Bronchial smooth muscle cell (primary cell): ENCODE results near the gene SPIB. TPM values are rescaled to one million over a fixed set of nuclear protein-coding genes. Genes with fewer than 3 reads are reported as not detected.

Experiments
- total RNA-seq: library from RNA; depleted of rRNA; stranded (reverse); fragments of >200 nt; gene quantifications from 2 replicates; pipeline ENCODE4 v1.2.1, GENCODE V29; 2014

Gene SPIB
- total RNA-seq = not detected in 2 replicates

DNA sequence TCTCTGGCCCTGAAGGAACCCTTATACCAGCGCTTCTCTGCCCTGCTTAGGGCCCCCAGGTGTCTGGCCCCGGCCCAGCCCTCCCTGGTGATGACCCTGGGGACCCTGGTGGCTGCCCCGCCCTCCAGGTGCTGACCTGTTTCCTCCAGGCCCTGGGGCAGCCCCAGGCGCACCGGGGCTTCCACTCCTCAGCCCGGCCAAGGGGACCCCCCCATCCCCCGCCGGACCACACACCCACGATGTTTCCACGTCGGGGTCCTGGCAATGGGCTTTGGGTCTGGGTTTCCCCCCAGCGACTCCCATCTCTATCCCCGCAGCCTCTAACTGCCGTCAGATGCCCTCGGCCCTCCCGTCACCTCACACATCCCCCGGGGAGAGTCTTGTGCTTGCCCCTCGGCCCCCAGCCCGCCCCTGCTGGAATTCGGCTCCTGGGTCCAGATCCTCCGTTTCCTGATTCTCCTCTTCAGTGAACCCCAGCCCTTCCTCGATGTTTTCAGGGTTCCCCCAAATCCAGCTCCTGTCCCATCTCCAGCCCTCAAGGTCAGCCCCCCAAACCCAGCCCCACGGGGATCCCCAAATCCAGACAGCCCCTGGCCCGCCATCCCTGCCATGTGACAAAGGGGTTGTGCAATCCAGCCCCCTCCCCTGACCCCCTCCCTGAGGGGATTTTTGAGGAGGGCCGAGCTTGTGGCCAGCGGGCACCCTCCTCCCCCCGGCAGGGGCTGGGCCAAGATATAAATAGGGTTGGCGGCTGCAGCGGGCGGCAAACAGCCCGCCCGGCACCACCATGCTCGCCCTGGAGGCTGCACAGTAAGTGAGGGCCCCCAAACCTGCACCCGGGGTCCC is at the start of gene SPIB:
SPIB (plus strand) TSS at position 763 of the 846 bp plus-strand sequence; CDS start at position 788, 25 bp downstream.

DNA sequence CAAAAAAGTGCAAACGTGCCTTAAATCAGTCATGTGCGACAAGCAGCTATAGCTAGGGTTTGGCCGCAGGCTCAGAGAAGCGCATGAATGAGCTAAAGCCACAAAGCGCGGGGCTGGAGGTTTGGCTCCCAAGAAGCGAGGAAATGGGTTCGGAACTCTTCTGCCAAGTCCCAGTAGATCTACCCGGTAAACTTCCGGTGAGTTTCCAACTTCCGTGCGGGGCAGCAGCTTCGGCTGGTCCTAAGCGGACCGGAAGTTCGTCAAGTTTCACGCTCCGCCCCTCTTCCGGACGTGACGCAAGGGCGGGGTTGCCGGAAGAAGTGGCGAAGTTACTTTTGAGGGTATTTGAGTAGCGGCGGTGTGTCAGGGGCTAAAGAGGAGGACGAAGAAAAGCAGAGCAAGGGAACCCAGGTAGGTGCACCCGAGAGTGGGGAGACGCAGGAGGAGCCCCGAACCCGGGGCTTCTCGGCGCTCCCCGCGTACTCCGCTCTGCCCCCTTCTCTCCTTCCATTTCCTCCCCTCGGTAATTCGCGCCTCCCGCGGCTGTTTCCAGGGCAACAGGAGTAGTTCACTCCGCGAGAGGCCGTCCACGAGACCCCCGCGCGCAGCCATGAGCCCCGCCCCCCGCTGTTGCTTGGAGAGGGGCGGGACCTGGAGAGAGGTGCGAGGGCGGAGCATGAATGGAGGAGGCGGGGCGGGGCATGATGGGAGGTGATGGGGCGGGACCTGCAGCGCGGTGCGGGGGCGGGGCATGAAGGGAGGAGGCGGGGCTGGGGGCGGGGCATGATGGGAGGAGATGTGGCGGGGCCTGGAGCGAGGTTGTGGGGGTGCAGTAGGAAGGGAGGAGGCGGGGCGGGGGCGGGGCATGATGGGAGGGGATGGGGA is 42.3 kb upstream of the SPIB start, which contains the start of gene NR1H2:
NR1H2 (plus strand) TSS at position 292 of the 885 bp plus-strand sequence. CDS start 1,149 bp downstream, outside the sequence.

DNA sequence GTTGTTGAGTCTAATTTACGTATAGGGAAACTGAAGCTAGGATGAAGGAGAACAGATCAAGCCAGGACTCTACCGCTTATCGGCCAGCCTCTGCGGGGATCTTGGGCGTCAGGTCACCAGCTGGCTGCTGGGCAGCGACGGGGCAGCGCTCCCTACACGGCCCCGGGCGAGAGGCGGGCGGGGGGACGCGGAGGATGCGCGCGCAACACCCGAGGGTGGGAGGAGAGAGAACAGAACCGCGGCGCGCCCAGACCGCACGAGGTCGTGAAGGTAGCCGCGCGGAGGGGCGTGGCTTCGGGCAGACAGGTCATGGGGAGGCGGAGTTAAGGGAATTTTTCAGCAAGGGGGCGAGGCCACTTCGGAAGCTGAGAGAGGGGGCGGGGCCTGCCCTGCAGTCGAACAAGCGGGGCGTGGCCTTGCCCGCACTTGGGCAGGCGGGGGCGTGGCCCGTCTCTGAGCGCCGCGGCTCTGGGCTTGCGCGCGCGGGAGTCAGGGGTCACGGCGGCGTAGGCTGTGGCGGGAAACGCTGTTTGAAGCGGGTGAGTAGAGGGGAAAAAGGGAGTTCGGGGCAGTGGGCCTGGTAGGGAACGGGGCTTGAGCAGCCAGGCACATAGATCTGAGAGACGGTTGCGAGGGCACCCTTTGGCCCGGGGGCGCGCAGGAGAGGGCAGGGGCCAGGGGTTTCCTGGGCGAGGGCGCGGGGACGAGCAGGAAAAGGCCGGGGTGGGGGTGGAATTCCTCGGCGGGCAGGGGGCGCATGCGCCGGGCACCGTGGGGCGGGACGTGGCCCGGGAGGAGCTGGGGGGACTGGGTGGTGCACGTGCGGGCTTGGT is 34.7 kb upstream of the SPIB start, which contains the start of gene POLD1:
POLD1 (plus strand) TSS at position 496 of the 833 bp plus-strand sequence. CDS start 14,505 bp downstream, outside the sequence.

DNA sequence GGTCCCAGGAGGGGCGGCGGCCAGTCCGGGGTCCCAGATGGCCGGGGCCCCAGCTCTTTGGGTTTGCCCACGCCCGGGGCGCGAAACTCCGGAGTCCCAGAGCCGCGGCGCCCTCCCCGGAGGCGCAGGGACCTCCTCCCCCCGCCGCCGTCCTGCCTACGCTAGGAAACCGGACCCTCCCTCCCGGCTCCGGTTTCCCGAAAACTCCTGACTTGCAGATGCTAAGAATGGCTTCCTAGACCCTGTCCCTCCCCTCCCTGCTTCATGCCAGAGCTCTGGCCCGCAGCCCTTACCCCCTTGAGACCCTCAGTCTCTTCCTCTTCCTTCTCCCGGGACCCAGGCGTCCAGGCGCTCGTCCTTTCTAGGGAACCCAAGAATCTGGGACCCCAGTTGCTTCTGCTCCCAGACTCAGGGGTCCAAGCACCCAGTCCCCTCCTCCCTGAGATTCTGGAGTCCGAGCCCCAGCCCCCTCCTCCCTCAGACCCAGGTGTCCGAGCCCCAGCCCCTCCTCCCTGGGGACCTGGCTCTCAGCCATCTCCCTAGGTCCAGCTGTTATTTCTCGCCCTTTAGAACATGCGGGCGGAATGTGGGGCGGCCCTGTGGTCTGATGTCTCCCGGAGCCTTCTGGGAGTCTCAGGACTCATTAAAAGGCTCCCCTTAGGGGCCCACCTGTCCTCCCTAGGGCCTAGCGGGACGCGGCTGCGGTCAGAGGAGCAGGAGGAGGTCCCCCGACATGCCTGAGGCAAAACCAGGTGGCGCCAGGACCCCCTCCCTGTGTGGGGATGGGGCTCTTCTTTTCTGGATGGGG is 13.7 kb downstream of the SPIB start, which contains the start of gene MYBPC2:
MYBPC2 (plus strand) TSS at position 672 of the 808 bp plus-strand sequence; CDS start at position 734, 62 bp downstream.

DNA sequence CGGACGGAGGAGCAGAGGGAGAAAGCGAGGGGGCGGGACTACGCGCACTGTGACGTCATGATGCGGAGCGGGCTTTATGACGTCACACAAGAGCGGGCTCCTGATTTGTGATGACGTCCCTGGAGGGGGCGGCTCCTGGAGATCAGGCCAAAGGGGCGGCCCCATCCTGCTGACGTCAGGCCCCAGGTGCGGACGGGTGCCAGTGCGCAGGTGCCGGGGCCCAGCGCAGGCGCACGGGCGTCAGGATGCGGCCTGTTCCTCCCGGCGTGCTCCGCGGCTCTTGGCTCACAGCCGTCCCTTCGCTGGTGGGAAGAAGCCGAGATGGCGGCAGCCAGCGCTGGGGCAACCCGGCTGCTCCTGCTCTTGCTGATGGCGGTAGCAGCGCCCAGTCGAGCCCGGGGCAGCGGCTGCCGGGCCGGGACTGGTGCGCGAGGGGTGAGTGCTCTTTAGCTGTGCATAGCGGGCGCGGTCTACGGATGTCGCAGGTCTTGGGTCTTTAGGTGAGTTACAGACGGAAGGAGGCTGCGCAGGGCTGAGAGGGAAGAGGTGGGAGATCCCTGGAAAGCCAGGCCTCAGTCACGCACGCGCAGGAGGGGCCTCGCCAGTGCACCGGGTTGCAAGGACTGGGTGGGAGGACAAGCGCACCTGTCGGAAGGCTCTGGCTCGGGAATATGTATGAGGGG is 57.6 kb downstream of the SPIB start, which contains the start of the genes EMC10 and GARIN5A:
EMC10 (plus strand) TSS at position 284 of the 683 bp plus-strand sequence; CDS start at position 322, 38 bp downstream.
GARIN5A (minus strand) TSS at position 625 of the 683 bp plus-strand sequence; CDS start at position 165, 460 bp downstream.

Other genes with a start within 250 kb of the SPIB start
- under 0.01 and 0.09 TPM in 2 replicates for gene MYH14, start 215.3 kb upstream of the SPIB start, total RNA-seq
- gene KCNC3, start 89.6 kb upstream of the SPIB start, total RNA-seq = not detected in 2 replicates
- gene NAPSA, start 53.3 kb upstream of the SPIB start, total RNA-seq = 0.09 and 0.16 TPM in 2 replicates
- 53.0 and 74.5 TPM in 2 replicates for gene NR1H2, start 42.5 kb upstream of the SPIB start, total RNA-seq
- gene POLD1, start 34.6 kb upstream of the SPIB start, total RNA-seq = 16.9 and 19.7 TPM in 2 replicates
- under 0.01 TPM in 2 replicates for gene MYBPC2, start 14.0 kb downstream of the SPIB start, total RNA-seq
- gene EMC10, start 57.6 kb downstream of the SPIB start, total RNA-seq = 32.5 and 38.9 TPM in 2 replicates
- gene GARIN5A, start 57.9 kb downstream of the SPIB start, total RNA-seq = 0.26 and 0.47 TPM in 2 replicates
- 49.2 and 52.6 TPM in 2 replicates for gene JOSD2, start 92.3 kb downstream of the SPIB start, total RNA-seq
- not detected in 2 replicates for gene ASPDH, start 95.0 kb downstream of the SPIB start, total RNA-seq
- under 0.01 and 0.94 TPM in 2 replicates for gene LRRC4B, start 149.5 kb downstream of the SPIB start, total RNA-seq
- gene SYT3, start 220.9 kb downstream of the SPIB start, total RNA-seq = not detected in 2 replicates
- gene C19orf81, start 230.5 kb downstream of the SPIB start, total RNA-seq = not detected in 2 replicates